Measurements from ENCODE around the gene RPL14.

Gene RPL14

GRCh38 chr3:40463579-40463978 is 6.4 kb downstream of the RPL14 start:
- no peak for DNase-seq (ENCODE audit: low read depth in 2 of 2)

DNA sequence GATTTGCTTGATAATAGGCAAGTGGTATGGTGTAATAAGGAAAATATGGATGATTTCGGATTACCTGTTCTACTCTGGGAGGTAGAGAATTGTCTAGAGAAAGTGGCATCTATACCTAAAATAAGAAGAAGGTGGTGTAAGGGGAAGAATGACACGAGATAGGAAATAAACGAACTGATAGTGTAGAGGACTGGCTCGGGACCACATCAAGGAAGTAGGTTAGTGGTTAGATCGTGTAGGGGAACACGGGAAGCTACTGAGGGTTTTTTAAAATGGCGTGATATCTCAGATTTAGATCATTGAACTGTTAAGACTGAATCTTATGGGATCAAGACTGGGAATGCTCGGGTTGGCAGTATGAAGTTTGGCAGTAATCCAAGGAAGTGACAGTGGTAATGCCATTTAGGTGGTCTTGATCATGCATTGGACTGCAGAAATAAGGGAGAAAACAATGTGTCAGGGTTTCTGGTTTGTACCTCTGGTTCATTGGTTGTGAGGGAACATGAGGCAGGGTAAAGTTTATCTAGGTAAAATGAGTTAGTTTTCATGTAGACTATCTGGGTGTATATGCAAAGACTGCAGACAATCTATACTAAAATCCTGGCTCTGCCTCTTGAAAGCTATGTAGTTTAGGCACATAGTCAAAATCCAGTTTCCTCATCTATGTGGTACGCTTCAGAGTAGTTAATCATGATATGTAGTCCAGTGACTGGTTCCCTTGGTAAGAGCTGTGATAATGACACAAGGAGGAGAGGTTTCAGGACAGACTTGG is 7.4 kb downstream of the RPL14 start:
- DNase-seq (ENCODE audit: low read depth in 2 of 2) = no peak

GRCh38 chr3:40465111-40465407 is 7.9 kb downstream of the RPL14 start:
- DNase-seq (ENCODE audit: low read depth in 2 of 2) = no peak

GRCh38 chr3:40465456-40465855 is 8.3 kb downstream of the RPL14 start:
- DNase-seq (ENCODE audit: low read depth in 2 of 2) = no peak

DNA sequence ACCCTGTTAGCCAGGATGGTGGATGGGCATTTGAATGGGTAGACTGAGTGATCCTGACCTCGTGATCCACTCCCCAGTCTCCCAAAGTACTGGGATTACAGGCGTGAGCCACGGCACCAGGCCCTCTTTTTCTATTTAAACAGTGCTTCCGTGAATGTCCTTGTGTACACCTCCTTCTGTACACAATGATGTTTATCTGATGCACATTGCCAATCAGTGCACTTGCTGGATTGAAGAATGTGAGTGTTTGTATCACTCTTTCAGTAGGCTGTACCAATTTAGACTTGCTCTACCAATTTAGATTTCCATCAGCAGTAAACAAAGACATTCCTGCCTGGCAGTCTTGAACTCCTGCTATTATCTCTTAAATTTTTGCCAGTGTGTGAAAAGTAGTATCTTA is 10.9 kb downstream of the RPL14 start:
- no peak for DNase-seq (ENCODE audit: low read depth in 2 of 2)

DNA sequence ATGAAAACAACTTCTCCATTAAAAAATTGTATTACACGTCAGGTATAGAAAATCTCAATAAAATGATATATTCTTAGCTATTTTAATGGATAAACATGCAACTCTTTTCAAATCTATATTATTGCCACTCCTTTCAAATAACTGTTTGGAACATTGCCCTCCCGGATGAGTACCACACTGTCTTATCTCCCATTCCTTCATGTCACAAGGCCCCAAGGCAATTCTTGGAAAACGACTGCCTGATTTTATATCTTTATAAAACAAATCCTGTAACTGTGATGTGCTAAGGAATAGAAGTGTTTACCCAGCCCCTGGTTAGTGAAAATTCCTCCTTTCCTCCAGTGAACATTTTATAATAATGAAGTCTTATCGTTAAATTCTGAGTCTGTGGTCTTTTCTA is 13.6 kb downstream of the RPL14 start:
- no peak for DNase-seq (ENCODE audit: low read depth in 2 of 2)

DNA sequence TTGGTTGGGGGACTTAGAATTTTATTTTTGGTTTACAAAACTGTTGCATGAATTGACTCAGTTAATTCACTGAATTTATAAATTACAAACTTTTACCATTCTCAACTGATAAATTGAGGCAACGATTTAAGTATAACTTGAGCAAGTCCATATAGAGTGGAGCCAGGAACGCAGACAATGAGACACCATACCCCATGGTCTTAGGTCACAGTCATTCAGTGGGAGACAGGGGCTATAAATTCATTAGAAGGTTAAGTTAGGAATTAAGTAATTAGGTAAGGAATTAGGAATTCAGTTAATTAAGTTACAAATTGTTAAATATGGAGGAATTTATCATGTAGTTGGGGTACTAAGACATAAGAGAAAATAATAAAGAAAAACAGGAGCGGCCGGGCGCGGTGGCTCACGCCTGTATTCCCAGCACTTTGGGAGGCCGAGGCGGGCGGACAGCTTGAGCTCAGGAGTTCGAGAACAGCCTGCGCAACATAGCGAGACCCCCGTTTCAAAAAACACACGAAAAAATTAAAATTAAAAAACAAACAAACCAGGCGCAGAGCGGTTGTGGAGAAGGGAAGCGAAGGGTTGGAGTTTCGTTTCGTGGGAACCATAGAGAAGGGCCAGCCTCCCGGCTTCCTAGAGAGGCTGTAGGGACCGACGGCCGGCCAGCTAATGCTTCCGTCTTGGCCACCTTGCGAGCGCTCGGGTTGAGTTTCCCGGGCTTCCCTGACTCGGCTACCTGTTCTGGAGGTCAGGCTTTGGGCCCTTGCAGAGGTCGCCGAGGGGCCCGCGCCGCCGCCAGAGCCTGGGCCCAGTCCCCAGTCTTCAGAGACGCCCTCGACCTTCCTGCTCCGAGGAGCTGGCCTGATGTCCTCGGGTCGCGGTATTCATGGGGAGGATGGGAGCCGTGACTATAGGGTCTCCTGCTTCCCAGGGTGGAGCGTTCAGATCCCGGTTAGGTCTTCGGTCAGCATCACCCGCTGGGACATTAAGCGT is 19.6 kb downstream of the RPL14 start, which contains the start of gene ZNF619:
TSS of gene ZNF619 (plus strand) at position 645 of the 993 bp plus-strand sequence. CDS start 858 bp downstream, outside the sequence.
- DNase-seq (ENCODE audit: low read depth in 2 of 2) = peak in 1 of 2 donors; percentile 32

GRCh38 chr3:40477666-40478065 is 20.5 kb downstream of the RPL14 start:
- DNase-seq (ENCODE audit: low read depth in 2 of 2) = no peak

GRCh38 chr3:40487172-40487571 is 30.0 kb downstream of the RPL14 start:
- no peak for DNase-seq (ENCODE audit: low read depth in 2 of 2)

DNA sequence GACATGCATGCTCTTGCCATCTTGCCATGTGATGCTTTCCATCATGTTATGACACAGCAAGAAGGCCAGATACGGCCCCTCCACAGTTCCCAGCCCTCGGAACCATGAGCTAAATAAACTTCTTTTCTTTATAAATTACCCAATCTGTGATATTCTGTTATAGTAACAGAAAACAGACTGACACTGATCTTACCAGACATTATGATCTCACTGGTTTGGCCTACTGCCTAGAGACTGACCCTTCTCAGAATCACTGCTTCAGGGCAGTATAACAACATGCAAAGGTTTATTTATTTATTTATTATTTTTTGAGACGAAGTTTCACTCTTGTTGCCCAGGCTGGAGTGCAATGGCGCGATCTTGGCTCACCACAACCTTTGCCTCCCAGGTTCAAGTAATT is 33.8 kb downstream of the RPL14 start:
- DNase-seq (ENCODE audit: low read depth in 2 of 2) = no peak

DNA sequence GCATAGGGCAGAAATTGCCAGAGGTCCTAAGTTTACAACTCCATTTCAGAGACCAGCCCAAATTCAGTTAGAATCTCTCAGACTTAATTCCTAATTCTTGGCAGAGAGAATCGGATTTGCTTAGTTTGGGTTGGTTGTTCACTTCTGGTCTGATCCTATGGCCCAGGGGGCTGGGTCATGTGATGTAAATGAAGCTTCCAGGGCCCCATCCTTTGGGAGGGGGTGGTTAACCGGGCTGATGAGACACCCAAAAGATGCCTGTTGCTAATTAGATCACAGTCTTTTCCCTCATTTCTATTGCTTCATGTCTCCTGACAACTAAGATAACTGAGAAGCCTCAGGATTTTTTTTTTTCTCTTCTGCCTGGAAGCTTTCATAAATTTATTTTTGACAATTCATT is 37.6 kb downstream of the RPL14 start:
- no peak for DNase-seq (ENCODE audit: low read depth in 2 of 2)

DNA sequence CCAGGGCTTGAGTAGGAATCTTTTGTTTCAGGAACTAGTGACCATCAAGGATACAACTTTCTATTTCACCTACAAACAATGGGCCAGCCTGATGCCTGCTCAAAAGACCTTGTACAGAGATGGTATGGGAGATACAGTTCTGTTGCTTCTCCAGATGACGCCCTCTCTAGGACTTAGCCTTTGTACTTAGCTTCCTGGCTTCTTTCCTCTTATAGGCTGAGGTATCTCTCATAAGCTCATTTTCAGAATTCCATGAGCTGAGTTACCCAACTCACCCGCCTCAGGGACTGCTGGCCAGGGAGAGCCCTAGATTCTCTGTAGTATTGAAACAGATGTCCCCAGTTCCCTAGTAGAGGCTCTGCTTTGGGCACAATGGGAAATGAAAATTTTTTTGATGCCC is 40.1 kb downstream of the RPL14 start:
- DNase-seq (ENCODE audit: low read depth in 2 of 2) = no peak

GRCh38 chr3:40499952-40500351 is 42.8 kb downstream of the RPL14 start:
- no peak for DNase-seq (ENCODE audit: low read depth in 2 of 2)

DNA sequence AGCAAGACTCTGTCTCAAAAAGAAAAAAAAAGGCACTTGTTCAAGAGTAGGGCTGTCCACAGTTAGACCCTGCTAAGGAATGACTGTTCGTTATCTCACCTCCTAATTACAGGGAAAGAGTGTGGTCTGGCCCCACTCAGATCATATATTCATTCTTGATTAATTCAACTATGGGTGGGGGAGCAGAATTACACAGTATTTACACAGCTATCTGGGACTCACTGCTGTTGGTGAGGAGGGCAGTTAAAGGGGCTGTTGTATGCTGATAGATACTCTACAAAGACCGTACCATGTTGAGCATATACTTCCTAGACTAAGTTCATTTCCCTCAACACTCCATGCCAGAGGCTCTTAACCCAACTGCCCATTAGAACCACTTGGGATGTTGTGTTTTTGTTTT is 44.9 kb downstream of the RPL14 start:
- DNase-seq (ENCODE audit: low read depth in 2 of 2) = no peak

GRCh38 chr3:40504636-40505430 is 47.7 kb downstream of the RPL14 start:
- no peak for DNase-seq (ENCODE audit: low read depth in 2 of 2)

GRCh38 chr3:40505599-40506462 is 48.7 kb downstream of the RPL14 start, which contains the start of gene ZNF620:
Gene ZNF620 (plus strand): TSS chr3:40506039. CDS start chr3:40506353, 314 bp downstream.
- DNase-seq (ENCODE audit: low read depth in 2 of 2) = peak; percentile 39 to 43

GRCh38 chr3:40511031-40511718 is 54.0 kb downstream of the RPL14 start:
- DNase-seq (ENCODE audit: low read depth in 2 of 2) = no peak

DNA sequence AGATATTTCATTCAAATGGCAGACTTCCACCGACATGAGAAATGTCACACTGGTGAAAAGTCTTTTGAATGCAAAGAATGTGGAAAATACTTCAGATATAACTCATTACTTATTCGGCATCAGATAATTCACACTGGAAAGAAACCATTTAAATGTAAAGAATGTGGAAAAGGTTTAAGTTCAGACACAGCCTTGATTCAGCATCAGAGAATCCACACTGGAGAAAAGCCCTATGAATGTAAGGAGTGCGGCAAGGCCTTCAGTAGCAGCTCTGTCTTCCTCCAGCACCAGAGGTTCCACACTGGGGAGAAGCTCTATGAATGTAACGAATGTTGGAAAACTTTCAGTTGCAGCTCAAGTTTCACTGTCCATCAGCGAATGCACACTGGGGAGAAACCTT is 59.1 kb downstream of the RPL14 start:
- no peak for DNase-seq (ENCODE audit: low read depth in 2 of 2)

GRCh38 chr3:40518067-40518466 is 60.9 kb downstream of the RPL14 start:
- no peak for DNase-seq (ENCODE audit: low read depth in 2 of 2)

All from activated CD4-positive, alpha-beta T cell treated with anti-CD3 and anti-CD28 coated beads for 24 hours (primary cell).